ENCODE data around the gene SLC25A48. TPM values are rescaled to one million over a fixed set of nuclear protein-coding genes. Genes with fewer than 3 reads are reported as not detected.

SLC25A48 gene
- total RNA-seq, 1 donor from 2014 or later = not detected

- peak; percentile 93 for FAIRE-seq
- no peaks in the 10 kb centered on the region for H3K36me3 ChIP-seq (ENCODE audit: control insufficient read depth, insufficient read depth, low read length)
- TF ChIP-seq CTCF (IDR thresholded peaks at IDR 0.05; ENCODE audit: insufficient read depth, low read length, severe bottlenecking) = no peak
- no peak for DNase-seq (ENCODE audit: low read depth)
- H3K27me3 ChIP-seq (ENCODE audit: control insufficient read depth, insufficient read depth, low read length) = peaks cover 15% of the 10 kb centered on the region
- no peak overlapping the region for H3K4me3 ChIP-seq (ENCODE audit: low read depth, low read length)
These were observed 6.3 kb upstream of the SLC25A48 start for GRCh38 chr5:135827965-135828781.

DNA sequence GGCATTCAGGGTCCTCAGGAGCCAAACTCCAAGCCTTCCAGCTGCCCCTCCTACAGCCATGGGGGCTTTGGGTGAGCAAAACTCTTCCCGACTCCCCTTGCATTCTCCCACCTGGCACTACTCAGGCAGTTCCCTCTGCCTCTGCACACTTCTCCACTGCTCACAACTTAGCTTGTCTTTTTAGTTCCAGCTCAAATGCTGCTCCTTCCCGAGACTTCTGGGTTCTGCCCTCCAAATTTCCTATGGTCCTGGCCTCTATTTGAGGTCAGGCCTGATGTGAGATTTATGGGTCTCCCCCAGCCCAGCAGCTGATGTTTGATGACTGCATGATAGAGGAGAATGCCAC is 5.7 kb upstream of the SLC25A48 start:
- TF ChIP-seq CTCF (IDR thresholded peaks at IDR 0.05; ENCODE audit: insufficient read depth, low read length, severe bottlenecking) = no peak
- no peaks in the 10 kb centered on the region for H3K36me3 ChIP-seq (ENCODE audit: control insufficient read depth, insufficient read depth, low read length)
- DNase-seq (ENCODE audit: low read depth) (no peak), FAIRE-seq (no peak)
- peaks cover 16% of the 10 kb centered on the region for H3K27me3 ChIP-seq (ENCODE audit: control insufficient read depth, insufficient read depth, low read length)
- H3K4me3 ChIP-seq (ENCODE audit: low read depth, low read length) = no peak overlapping the region

DNA sequence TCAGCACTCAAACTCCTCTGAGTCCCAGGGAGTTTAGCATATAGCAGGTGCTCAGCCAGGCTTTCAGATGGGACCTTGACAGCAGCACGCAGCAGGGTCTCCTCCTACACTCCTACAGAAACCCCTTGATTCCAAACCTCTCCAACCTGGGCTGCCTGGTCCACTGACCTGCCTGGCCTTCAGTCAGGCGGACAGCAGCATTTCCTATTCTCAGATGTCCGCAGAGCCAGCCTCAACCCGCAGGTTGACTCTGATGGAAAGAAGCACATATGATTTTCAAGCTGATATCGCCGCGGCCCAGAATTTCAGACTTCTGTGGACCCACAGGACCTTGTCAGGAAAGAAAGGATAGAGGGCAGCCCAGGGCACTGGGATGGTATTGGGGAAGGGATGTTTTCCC is 5.3 kb upstream of the SLC25A48 start:
- TF ChIP-seq CTCF (IDR thresholded peaks at IDR 0.05; ENCODE audit: insufficient read depth, low read length, severe bottlenecking) = no peak
- H3K4me3 ChIP-seq (ENCODE audit: low read depth, low read length) = no peak overlapping the region
- no peak for FAIRE-seq
- peaks cover 19% of the 10 kb centered on the region for H3K27me3 ChIP-seq (ENCODE audit: control insufficient read depth, insufficient read depth, low read length)
- no peaks in the 10 kb centered on the region for H3K36me3 ChIP-seq (ENCODE audit: control insufficient read depth, insufficient read depth, low read length)
- no peak for DNase-seq (ENCODE audit: low read depth)

DNA sequence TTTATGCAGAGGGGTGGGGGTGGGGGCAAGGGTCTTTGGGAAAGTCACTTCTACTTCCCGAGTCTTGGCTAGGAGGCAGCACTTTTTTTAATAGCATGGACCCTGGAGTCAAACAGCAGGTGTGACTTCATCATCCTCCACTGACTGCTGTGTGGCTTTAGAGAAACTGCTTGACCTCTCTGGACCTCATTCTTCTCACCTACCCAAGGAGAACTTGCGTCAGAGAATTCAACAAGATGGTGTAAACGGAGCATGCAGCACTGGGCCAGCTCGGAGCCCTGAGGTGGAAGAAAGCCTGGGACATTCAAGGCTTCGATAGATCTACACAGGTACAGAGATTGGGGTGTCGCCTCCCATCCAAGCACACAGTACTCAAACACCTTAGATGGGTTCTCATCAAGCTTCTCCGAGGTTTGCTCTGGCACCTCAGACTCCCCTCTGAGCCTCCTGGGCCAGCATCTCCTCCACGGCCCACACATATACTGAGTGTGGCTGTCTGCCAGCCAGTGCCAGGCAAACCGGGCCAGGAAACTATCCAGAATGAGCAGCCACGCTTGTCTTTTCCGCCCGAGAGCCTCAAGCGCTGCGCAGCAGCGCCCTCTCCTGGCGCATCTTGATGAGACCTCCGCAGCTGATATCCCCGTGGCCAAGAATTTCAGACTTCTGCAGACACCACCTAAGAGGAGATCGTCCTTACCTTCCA is 4.6 kb upstream of the SLC25A48 start:
- peak; percentile 48 for DNase-seq (ENCODE audit: low read depth)
- peak; percentile 92 for TF ChIP-seq CTCF (IDR thresholded peaks at IDR 0.05; ENCODE audit: insufficient read depth, low read length, severe bottlenecking)
- no peak for FAIRE-seq
- Histone ChIP-seq H3K4me3 (ENCODE audit: low read depth, low read length) (no peak overlapping the region), H3K27me3 (ENCODE audit: control insufficient read depth, insufficient read depth, low read length) (peaks cover 22% of the 10 kb centered on the region), H3K36me3 (ENCODE audit: control insufficient read depth, insufficient read depth, low read length) (no peaks in the 10 kb centered on the region)

GRCh38 chr5:135830384-135830700 is 4.1 kb upstream of the SLC25A48 start:
- Histone ChIP-seq H3K4me3 (ENCODE audit: low read depth, low read length) (no peak overlapping the region), H3K36me3 (ENCODE audit: control insufficient read depth, insufficient read depth, low read length) (no peaks in the 10 kb centered on the region), H3K27me3 (ENCODE audit: control insufficient read depth, insufficient read depth, low read length) (peaks cover 25% of the 10 kb centered on the region)
- FAIRE-seq (no peak), DNase-seq (ENCODE audit: low read depth) (no peak)
- no peak for TF ChIP-seq CTCF (IDR thresholded peaks at IDR 0.05; ENCODE audit: insufficient read depth, low read length, severe bottlenecking)

Measured in bronchial epithelial cell (primary cell).